ENCODE measurements around the gene DNAJB9.

The DNAJB9 gene

DNA sequence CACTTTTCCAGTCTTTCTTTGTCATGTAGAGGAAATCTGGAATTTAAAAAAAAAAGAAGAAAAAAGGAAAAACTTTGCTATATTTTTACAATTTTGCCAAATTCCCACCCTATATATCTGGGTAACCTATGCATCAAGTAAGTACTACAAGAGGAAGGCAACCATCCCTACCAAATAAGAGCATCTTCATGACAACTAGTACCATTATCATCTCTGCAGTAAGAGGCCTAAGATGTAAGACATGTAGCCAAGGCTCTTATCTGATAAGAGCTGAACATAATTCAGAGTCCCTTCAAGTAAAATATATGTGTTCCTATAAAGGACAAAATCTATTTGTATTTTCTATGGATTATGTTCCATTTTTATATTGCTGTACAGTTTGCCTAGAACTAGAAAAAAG is 3.7 kb upstream of the DNAJB9 start:
- in situ Hi-C loops (cut with MboI; ENCODE audit: low sequenced_read_pairs) = no loop called here

DNA sequence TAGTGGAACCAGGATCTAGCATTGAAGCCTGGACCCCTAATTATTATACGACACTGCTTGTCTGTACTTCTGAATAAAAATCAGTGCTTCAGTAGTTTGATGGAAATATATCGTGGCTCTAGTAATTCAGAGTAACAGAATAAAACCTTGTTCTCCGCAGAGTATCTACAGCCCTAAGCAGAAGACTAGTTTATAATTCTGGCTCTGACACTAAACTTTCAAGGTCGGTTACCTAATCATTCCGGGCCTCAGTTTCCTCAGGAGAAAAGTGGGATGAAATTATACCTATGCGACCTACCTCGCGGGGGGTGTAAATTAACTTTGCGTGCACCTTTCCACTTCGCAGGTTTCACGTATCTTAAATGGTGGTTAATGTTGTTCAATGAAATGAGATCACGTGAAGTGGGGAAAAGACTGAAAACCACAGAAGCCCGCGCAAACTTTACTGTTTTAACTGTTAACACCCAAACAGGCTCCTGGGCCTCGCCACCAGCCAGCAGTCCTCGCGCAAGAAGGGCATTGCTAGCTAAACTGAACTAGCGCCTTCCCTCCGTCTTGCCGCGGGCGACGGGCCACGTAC is 783 bp upstream of the DNAJB9 start:
- in situ Hi-C loops (cut with MboI; ENCODE audit: low sequenced_read_pairs) = no loop called here

- in situ Hi-C loops (cut with MboI; ENCODE audit: low sequenced_read_pairs) = no loop called here
Measured at GRCh38 chr7:108570146-108570755, 577 bp downstream of the DNAJB9 start.

- in situ Hi-C loops (cut with MboI; ENCODE audit: low sequenced_read_pairs) = no loop called here
Measured at GRCh38 chr7:108572480-108572879, 2.8 kb downstream of the DNAJB9 start.

- in situ Hi-C loops (cut with MboI; ENCODE audit: low sequenced_read_pairs) = no loop called here
Measured at GRCh38 chr7:108575156-108575555, 5.5 kb downstream of the DNAJB9 start.

DNA sequence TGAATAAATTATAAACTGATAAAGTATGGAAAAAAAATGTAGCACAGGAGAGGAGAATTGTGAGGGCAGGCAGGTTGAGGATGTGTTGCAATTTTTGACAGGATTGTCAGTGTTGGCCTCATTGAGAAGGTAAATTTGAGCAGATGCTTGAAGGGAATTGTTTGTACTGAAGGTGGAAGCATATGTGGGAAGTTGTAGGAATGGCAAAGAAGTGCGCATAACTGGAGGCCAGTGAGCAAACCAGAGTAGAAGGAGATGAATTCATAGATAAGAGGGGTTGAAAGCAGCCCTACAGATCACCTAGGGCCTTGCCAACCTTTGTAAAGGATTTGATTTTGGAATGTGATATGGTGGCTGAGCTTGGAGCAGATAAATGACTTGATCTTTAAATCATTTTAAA is 6.4 kb downstream of the DNAJB9 start:
- in situ Hi-C loops (cut with MboI; ENCODE audit: low sequenced_read_pairs) = no loop called here

DNA sequence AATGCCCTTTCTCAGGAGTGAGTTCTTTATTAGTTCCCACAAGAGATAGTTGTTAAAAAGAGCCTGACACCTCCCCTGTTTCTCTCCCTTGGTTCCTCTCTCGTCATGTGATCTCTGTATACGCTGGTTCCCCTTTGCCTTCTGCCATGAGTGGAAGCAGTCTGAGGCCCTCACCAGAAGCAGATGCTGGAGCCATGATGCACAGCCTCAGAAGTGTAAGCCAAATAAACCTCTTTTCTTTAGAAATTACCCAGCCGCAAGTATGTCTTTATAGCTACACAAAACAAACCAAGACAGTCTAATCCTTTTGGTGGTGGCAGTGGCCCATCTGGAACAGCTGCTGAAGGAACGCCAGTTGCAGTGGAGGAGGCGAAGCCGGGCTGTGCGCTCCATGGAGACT is 9.3 kb downstream of the DNAJB9 start:
- in situ Hi-C loops (cut with MboI; ENCODE audit: low sequenced_read_pairs) = no loop called here

- in situ Hi-C loops (cut with MboI; ENCODE audit: low sequenced_read_pairs) = no loop called here
Measured at GRCh38 chr7:108580298-108580697, 10.6 kb downstream of the DNAJB9 start.

GRCh38 chr7:108581655-108582491 is 12.2 kb downstream of the DNAJB9 start:
- in situ Hi-C loops (cut with MboI; ENCODE audit: low sequenced_read_pairs) = no loop called here

- in situ Hi-C loops (cut with MboI; ENCODE audit: low sequenced_read_pairs) = no loop called here
Measured at GRCh38 chr7:108584211-108584610, 14.5 kb downstream of the DNAJB9 start.

DNA sequence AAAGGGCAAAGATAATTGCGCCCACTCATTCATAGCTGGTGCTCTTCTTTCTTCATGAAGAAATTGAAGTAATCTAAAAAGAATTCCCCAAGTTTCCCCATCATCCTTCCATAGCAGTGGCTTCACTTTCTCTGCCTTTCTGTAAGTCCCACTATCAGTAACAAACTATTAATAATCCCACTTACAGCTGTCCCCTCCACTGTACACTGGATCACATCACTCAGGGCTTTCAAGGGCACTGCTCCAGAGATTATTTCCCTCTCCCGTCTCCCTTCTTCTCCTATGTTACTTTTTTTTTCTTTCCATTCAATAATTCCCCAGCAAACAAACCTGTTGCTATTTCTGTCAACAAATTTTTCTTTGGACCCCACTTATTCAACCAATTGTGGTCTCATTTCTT is 16.2 kb downstream of the DNAJB9 start:
- in situ Hi-C loops (cut with MboI; ENCODE audit: low sequenced_read_pairs) = no loop called here

- in situ Hi-C loops (cut with MboI; ENCODE audit: low sequenced_read_pairs) = no loop called here
Measured at GRCh38 chr7:108586274-108586710, 16.6 kb downstream of the DNAJB9 start.

DNA sequence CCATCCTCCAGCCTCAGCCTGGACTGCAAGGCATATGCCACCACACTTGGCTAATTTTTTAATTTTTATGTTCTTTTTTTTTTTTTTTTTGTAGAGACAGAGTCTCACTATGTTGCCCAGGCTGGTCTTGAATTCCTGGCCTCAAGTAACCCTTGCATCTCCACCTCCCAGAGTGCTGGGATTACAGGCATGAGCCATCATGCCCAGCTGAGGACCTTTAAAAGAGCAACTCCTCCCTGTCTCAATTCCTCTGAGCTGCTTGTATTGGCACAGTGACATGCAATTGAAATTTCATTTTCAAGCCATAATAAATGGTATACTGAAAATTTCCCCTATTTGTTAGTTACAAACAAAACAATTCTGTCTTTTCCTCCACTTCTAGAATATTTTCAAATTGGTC is 19.5 kb downstream of the DNAJB9 start:
- in situ Hi-C loops (cut with MboI; ENCODE audit: low sequenced_read_pairs) = no loop called here

DNA sequence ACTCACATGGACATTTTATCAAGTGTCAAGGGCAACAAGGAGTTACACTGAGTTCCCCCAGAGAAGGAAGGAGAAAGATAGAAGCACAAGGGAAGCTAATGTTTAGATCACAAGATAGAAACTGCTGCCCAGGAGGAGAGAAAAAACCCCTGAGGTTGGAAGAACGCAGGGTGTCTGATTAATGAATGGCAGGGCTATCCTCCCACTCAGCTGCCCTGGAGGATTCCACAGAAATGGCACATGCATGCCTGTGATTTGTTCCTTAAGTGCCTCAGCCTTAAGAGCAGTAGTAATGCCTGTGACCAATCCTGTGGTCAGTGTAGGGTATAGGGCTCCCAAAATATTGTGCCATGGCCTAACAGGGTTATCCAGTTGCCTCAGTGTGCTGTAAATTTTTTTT is 20.2 kb downstream of the DNAJB9 start:
- in situ Hi-C loops (cut with MboI; ENCODE audit: low sequenced_read_pairs) = no loop called here

- in situ Hi-C loops (cut with MboI; ENCODE audit: low sequenced_read_pairs) = no loop called here
Measured at GRCh38 chr7:108590606-108591005, 20.9 kb downstream of the DNAJB9 start.

- in situ Hi-C loops (cut with MboI; ENCODE audit: low sequenced_read_pairs) = no loop called here
Measured at GRCh38 chr7:108592646-108593201, 23.1 kb downstream of the DNAJB9 start.

DNA sequence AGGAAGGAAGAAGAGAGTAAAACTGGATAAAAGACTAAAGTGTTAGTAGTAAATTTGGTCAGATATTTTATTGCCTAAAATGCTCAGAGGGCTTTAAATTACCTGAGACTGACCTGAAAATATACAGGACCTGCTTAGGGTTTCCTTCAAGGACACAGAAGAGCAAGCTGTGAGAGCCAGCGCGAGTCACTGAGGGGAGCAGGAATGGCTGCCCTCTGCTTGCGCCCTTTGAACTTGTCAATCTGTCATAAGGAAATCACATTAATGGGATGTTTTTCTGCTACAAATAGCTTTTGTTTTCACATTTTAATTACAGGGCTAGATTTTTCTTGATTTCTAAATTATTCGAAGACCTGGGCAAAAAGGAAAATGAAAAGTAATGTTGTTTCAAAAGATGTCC is 26.9 kb downstream of the DNAJB9 start:
- in situ Hi-C loops (cut with MboI; ENCODE audit: low sequenced_read_pairs) = no loop called here

GRCh38 chr7:108598153-108598552 is 28.5 kb downstream of the DNAJB9 start:
- in situ Hi-C loops (cut with MboI; ENCODE audit: low sequenced_read_pairs) = no loop called here

- in situ Hi-C loops (cut with MboI; ENCODE audit: low sequenced_read_pairs) = no loop called here
Measured at GRCh38 chr7:108598914-108599580, 29.4 kb downstream of the DNAJB9 start.

GRCh38 chr7:108600399-108600798 is 30.7 kb downstream of the DNAJB9 start:
- in situ Hi-C loops (cut with MboI; ENCODE audit: low sequenced_read_pairs) = no loop called here

GRCh38 chr7:108603656-108604306 is 34.1 kb downstream of the DNAJB9 start:
- in situ Hi-C loops (cut with MboI; ENCODE audit: low sequenced_read_pairs) = no loop called here
